H1 (cell line): ENCODE results near the gene DDX23. TPM values are rescaled to one million over a fixed set of nuclear protein-coding genes. Genes with fewer than 3 reads are reported as not detected.

ENCODE experiments used
- CTCF ChIA-PET: fragments of 300-600 bp; sonication (Branson Sonifier 250); formaldehyde crosslinking; loops from one replicate; lab custom pipeline; 2021; ENCODE audit not compliant: partially characterized antibody; lab: Charles Lee
- POLR2A ChIA-PET: fragments of 300-600 bp; sonication (Branson Sonifier 250); formaldehyde crosslinking; loops from one replicate; lab custom pipeline; 2021; ENCODE audit warnings: inconsistent platforms; ENCODE audit not compliant: partially characterized antibody; lab: Charles Lee
- DNase-seq, 2 experiments: peaks; one replicate each; pipeline versions ENCODE4 v3.0.0 to v3.0.0-alpha.2; 2010 to 2022; ENCODE audit warnings: low spot score in 2 of 2, low read depth in 1 of 2, mixed read lengths in 1 of 2
- FAIRE-seq: peaks from 2 replicates; lab custom pipeline; 2011; peaks lifted over from hg19 to GRCh38; lab: Jason Lieb, UNC
- H2AFZ ChIP-seq: 2 replicates; pipeline ENCODE4 v1.8.1; 2012; ENCODE audit warnings: low read length, inconsistent platforms
- H2AK5ac ChIP-seq: 2 replicates; pipeline ENCODE4 v1.6.1; 2013; ENCODE audit warnings: low read depth, low read length
- H2BK120ac ChIP-seq: replicated peaks from 2 replicates; pipeline ENCODE3; 2013; ENCODE audit warnings: low read depth, low read length, inconsistent platforms
- H2BK12ac ChIP-seq: 2 replicates; pipeline ENCODE4 v1.6.1; 2013; ENCODE audit warnings: low read depth, low read length
- H2BK15ac ChIP-seq: 2 replicates; pipeline ENCODE4 v1.6.1; 2013; ENCODE audit warnings: low read length
- H2BK20ac ChIP-seq: 2 replicates; pipeline ENCODE4 v1.6.1; 2013; ENCODE audit warnings: low read length
- H2BK5ac ChIP-seq: 2 replicates; pipeline ENCODE4 v1.6.1; 2013; ENCODE audit warnings: low read depth, low read length
- H3K14ac ChIP-seq: 2 replicates; pipeline ENCODE4 v1.6.1; 2013; ENCODE audit warnings: inconsistent platforms; ENCODE audit not compliant: insufficient read length
- H3K18ac ChIP-seq: 2 replicates; pipeline ENCODE4 v1.6.1; 2013; ENCODE audit warnings: low read length; ENCODE audit errors: extremely low read depth
- H3K23ac ChIP-seq: 2 replicates; pipeline ENCODE4 v1.6.1; 2013; ENCODE audit warnings: inconsistent platforms; ENCODE audit not compliant: insufficient read length
- H3K23me2 ChIP-seq: 2 replicates; pipeline ENCODE4 v1.6.1; 2013; ENCODE audit warnings: low read depth, low read length
- H3K27ac ChIP-seq: 2 replicates; pipeline ENCODE4 v1.6.1; 2011; ENCODE audit warnings: low read depth, low read length, inconsistent platforms
- H3K27me3 ChIP-seq, 4 experiments: replicated peaks in 1 of 4; 1 replicate in 1 of 4; 2 replicates in 3 of 4; pipeline versions ENCODE4 v1.6.1 to v1.8.1; 2011 to 2013; ENCODE audit warnings: low read length in 3 of 4, mild to moderate bottlenecking in 3 of 4, inconsistent platforms in 2 of 4, mixed read lengths in 2 of 4, moderate library complexity in 1 of 4; ENCODE audit not compliant: control insufficient read depth in 3 of 4, insufficient read depth in 3 of 4; ENCODE audit errors: extremely low read depth in 1 of 4
- H3K36me3 ChIP-seq, 4 experiments: 2 replicates each; pipeline versions ENCODE4 v1.6.1 to v1.8.1; 2011 to 2013; ENCODE audit warnings: mild to moderate bottlenecking in 4 of 4, low read length in 3 of 4, moderate library complexity in 2 of 4, control low read depth in 1 of 4, inconsistent platforms in 1 of 4; ENCODE audit not compliant: insufficient read depth in 4 of 4, control insufficient read depth in 2 of 4
- H3K4ac ChIP-seq: replicated peaks from 2 replicates; pipeline ENCODE3; 2013; ENCODE audit warnings: low read length, low read depth, mixed read lengths, inconsistent platforms; ENCODE audit not compliant: insufficient read length
- H3K4me1 ChIP-seq, 4 experiments: replicated peaks in 1 of 4; 1 replicate in 1 of 4; 2 replicates in 3 of 4; pipeline versions ENCODE4 v1.6.1 to v1.8.1; 2011 to 2013; ENCODE audit warnings: low read length in 3 of 4, inconsistent platforms in 2 of 4, mixed read lengths in 1 of 4; ENCODE audit not compliant: insufficient read depth in 4 of 4, control insufficient read depth in 3 of 4
- H3K4me2 ChIP-seq, 2 experiments: 2 replicates each; pipeline versions ENCODE4 v1.6.1 to v1.8.1; 2011 to 2013; ENCODE audit warnings: low read depth in 2 of 2, low read length in 2 of 2, control low read depth in 1 of 2, inconsistent platforms in 1 of 2, mild to moderate bottlenecking in 1 of 2; ENCODE audit not compliant: insufficient read depth in 1 of 2
- H3K4me3 ChIP-seq, 4 experiments: fragments of 200-600, 300-600 bp in 1 of 4; sonication (generic), shearing (Covaris generic), sonication (Bioruptor Twin) in 1 of 4; 2 replicates each; pipeline versions ENCODE4 v1.5.1 to v1.8.1; 2011 to 2016; ENCODE audit warnings: low read length in 4 of 4, low read depth in 3 of 4, control low read depth in 2 of 4, inconsistent platforms in 2 of 4, mild to moderate bottlenecking in 2 of 4, mixed read lengths in 1 of 4, moderate library complexity in 1 of 4; ENCODE audit not compliant: insufficient read depth in 2 of 4; ENCODE audit errors: extremely low read depth in 1 of 4
- H3K56ac ChIP-seq: replicated peaks from 2 replicates; pipeline ENCODE3; 2013; ENCODE audit warnings: low read depth, mild to moderate bottlenecking, mixed read lengths, low read length, inconsistent platforms; ENCODE audit not compliant: insufficient read length
- H3K79me1 ChIP-seq: 2 replicates; pipeline ENCODE4 v1.6.1; 2013; ENCODE audit warnings: low read depth, low read length, control low read depth
- H3K79me2 ChIP-seq, 2 experiments: 2 replicates each; pipeline versions ENCODE4 v1.6.1 to v1.8.1; 2012 to 2013; ENCODE audit warnings: low read length in 2 of 2, mild to moderate bottlenecking in 2 of 2, inconsistent platforms in 1 of 2; ENCODE audit not compliant: insufficient read depth in 2 of 2, control insufficient read depth in 1 of 2
- H3K9ac ChIP-seq, 4 experiments: replicated peaks in 1 of 4; 1 replicate in 1 of 4; 2 replicates in 3 of 4; pipeline versions ENCODE4 v1.6.1 to v1.8.1; 2011 to 2013; ENCODE audit warnings: low read depth in 3 of 4, low read length in 3 of 4, control low read depth in 2 of 4, mild to moderate bottlenecking in 2 of 4, moderate library complexity in 2 of 4, inconsistent platforms in 1 of 4; ENCODE audit errors: extremely low read depth in 1 of 4
- H3K9me3 ChIP-seq, 2 experiments: 2 replicates each; pipeline versions ENCODE4 v1.6.1 to v1.8.1; 2012 to 2013; ENCODE audit warnings: mild to moderate bottlenecking in 2 of 2, moderate library complexity in 2 of 2, control low read depth in 1 of 2, inconsistent platforms in 1 of 2, low read depth in 1 of 2, low read length in 1 of 2, mixed read lengths in 1 of 2; ENCODE audit not compliant: insufficient read depth in 2 of 2
- H4K20me1 ChIP-seq, 2 experiments: replicated peaks in 1 of 2; 2 replicates each; pipeline versions ENCODE3 to v1.8.1; 2011 to 2013; ENCODE audit warnings: inconsistent platforms in 2 of 2, low read length in 2 of 2, mild to moderate bottlenecking in 1 of 2; ENCODE audit not compliant: insufficient read depth in 2 of 2, control insufficient read depth in 1 of 2
- H4K5ac ChIP-seq: 2 replicates; pipeline ENCODE4 v1.6.1; 2013; ENCODE audit warnings: low read length, low read depth, mixed read lengths, inconsistent platforms; ENCODE audit not compliant: insufficient read length
- H4K8ac ChIP-seq: 2 replicates; pipeline ENCODE4 v1.8.0; 2013; ENCODE audit warnings: mild to moderate bottlenecking, moderate library complexity, low read length, inconsistent platforms; ENCODE audit not compliant: insufficient read depth; ENCODE audit errors: extremely low read depth
- H4K91ac ChIP-seq: replicated peaks from 2 replicates; pipeline ENCODE3; 2013; ENCODE audit warnings: low read length, mixed read lengths, inconsistent platforms; ENCODE audit not compliant: insufficient read length
- ASH2L ChIP-seq: fragments of 200-600, 300-600 bp; sonication (generic); IDR thresholded peaks from one replicate; pipeline ENCODE4 v1.7.1; 2017; ENCODE audit warnings: low read length
- CTCF ChIP-seq, 3 experiments: IDR thresholded peaks; 1 replicate in 2 of 3; 2 replicates in 1 of 3; pipeline versions ENCODE4 v1.5.1 to v1.6.1; 2011; ENCODE audit warnings: low read length in 3 of 3, mild to moderate bottlenecking in 3 of 3, inconsistent platforms in 2 of 3, low read depth in 1 of 3, moderate library complexity in 1 of 3; ENCODE audit not compliant: insufficient read depth in 1 of 3; ENCODE audit errors: control extremely low read depth in 1 of 3
- FOSL1 ChIP-seq: IDR thresholded peaks from 2 replicates; pipeline ENCODE4 v1.6.1; 2011; ENCODE audit warnings: mild to moderate bottlenecking, low read depth, low read length, moderate library complexity; ENCODE audit not compliant: insufficient read depth
- KDM1A ChIP-seq: fragments of 200-600, 300-600 bp; sonication (generic); IDR thresholded peaks from 2 replicates; pipeline ENCODE4 v1.7.1; 2016; ENCODE audit warnings: mild to moderate bottlenecking, low read length, borderline replicate concordance
- KDM4A ChIP-seq: IDR thresholded peaks from one replicate; pipeline ENCODE4 v1.7.1; 2012; ENCODE audit warnings: low read depth, mild to moderate bottlenecking, moderate library complexity, low read length, inconsistent platforms; ENCODE audit not compliant: severe bottlenecking
- SP4 ChIP-seq: IDR thresholded peaks from 2 replicates; pipeline ENCODE4 v1.6.1; 2012; ENCODE audit warnings: low read length, inconsistent platforms
- TBP ChIP-seq: IDR thresholded peaks from 2 replicates; pipeline ENCODE4 v1.6.1; 2011; ENCODE audit warnings: low read depth, low read length, improper control_type of control experiment
- WGBS, 2 experiments: shearing (Covaris generic) in 1 of 2; methylation state at CpG; one replicate each; pipeline versions ENCODE4 v1.1.6 to v1.1.7; 2013 to 2015; ENCODE audit warnings: low lambda C conversion rate in 2 of 2, mixed read lengths in 2 of 2, inconsistent platforms in 1 of 2, low coverage in 1 of 2, missing lambda C conversion rate in 1 of 2; ENCODE audit not compliant: insufficient replicate concordance in 2 of 2, insufficient coverage in 1 of 2, insufficient read length in 1 of 2; ENCODE audit errors: extremely low coverage in 1 of 2, missing lambda C conversion rate in 1 of 2; 5-methylcytosine and 5-hydroxymethylcytosine counted together
- polyA plus RNA-seq, 7 experiments: library from polyadenylated mRNA; depleted of rRNA in 3 of 7; stranded (reverse) in 5 of 7; unstranded in 2 of 7; fragments of >200 nt in 5 of 7; fragments of 200-250 nt in 2 of 7; gene quantifications; 1 replicate in 5 of 7; 2 replicates in 1 of 7; 4 replicates in 1 of 7; pipeline versions ENCODE4 v1.2.1 to v1.2.3, GENCODE V29; 2011 to 2013; ENCODE audit warnings: missing spikeins in 2 of 7, mixed read lengths in 2 of 7
- total RNA-seq: library from RNA; stranded (reverse); fragmentation: NEBNext Ultra II Directional; extraction: Animal tissue kit (Norgen Biotek cat#: 25700); gene quantifications from 2 replicates; pipeline ENCODE4 v1.2.1, GENCODE V29; 2021

DDX23 gene
- total and polyA plus RNA-seq, 2 of the 8 experiments (the other 6 are each of a cell fraction or from before 2014, with no cell fraction given) = 43.5 to 107 TPM

GRCh38 chr12:48818831-48819590, 33.0 kb downstream of the DDX23 start:
- no peak overlapping the region for H4K5ac ChIP-seq
- peak overlapping the region; percentile 41 to 78 (median 68) for H3K4me3 ChIP-seq
- FAIRE-seq (no peak), DNase-seq (peak in 1 of 2 experiments; percentile 73)
- peaks cover 0 to 2% (median 0%) of the 10 kb centered on the region in 4 experiments; a peak in 1 of 8 replicates for H3K36me3 ChIP-seq
- H3K9ac ChIP-seq = peak overlapping the region in 3 of 4 experiments; percentile 11 to 34 (median 20); a peak in 3 of 7 replicates
- H3K4me2 ChIP-seq = peak overlapping the region; percentile 71 to 96
- H2AFZ ChIP-seq = no peak overlapping the region
- H4K20me1 ChIP-seq = peaks cover 0 to 3% of the 10 kb centered on the region in 2 experiments
- no peaks in the 10 kb centered on the region for H3K79me2 ChIP-seq
- no peak overlapping the region for H2BK120ac ChIP-seq
- no peak overlapping the region for H3K56ac ChIP-seq
- H3K27me3 ChIP-seq = peaks cover 17 to 38% (median 30%) of the 10 kb centered on the region in 4 experiments
- no peaks in the 10 kb centered on the region for H3K9me3 ChIP-seq
- H3K23ac ChIP-seq = no peak overlapping the region
- H2BK20ac ChIP-seq = no peak overlapping the region
- peak overlapping the region; percentile 88; the same call in 1 of the 2 replicates for H2BK15ac ChIP-seq
- peak overlapping the region; percentile 4; the same call in 1 of the 2 replicates for H4K8ac ChIP-seq
- H3K79me1 ChIP-seq = no peaks in the 10 kb centered on the region
- no peak overlapping the region for H2BK5ac ChIP-seq
- H3K18ac ChIP-seq = peak overlapping the region; percentile 60
- H4K91ac ChIP-seq = peak overlapping the region; percentile 8
- CTCF ChIA-PET = interaction anchor here (0.7 to 12.1 kb wide), 24 partner anchors 8 to 277 kb away, joined by 3 to 121 read pairs (median 4); partner anchors contain the start of genes ARF3 and DDX23
- H3K23me2 ChIP-seq = peaks cover 25% of the 10 kb centered on the region; the same call in 1 of the 2 replicates
- POLR2A ChIA-PET = interaction anchor here (0.7 to 2.2 kb wide), 7 partner anchors 11 to 162 kb away, joined by 3 to 9 read pairs (median 3); partner anchors contain the start of genes ADCY6 and RND1
- no peak overlapping the region; the same call in 1 of the 2 replicates for H2AK5ac ChIP-seq
- 20% methylated on average over 16 of the region's 37 CpGs; no CpG with 5 or more reads in 1 of the 2 experiments for whole genome bisulfite sequencing, 2 experiments
- H2BK12ac ChIP-seq = no peak overlapping the region
- no peak overlapping the region for H3K27ac ChIP-seq
- no peak overlapping the region for H3K4ac ChIP-seq
- peaks cover 0 to 24% (median 15%) of the 10 kb centered on the region in 4 experiments; a peak in 6 of 7 replicates for H3K4me1 ChIP-seq
- no peak overlapping the region for H3K14ac ChIP-seq
- TF ChIP-seq FOSL1 = no peak
- TF ChIP-seq CTCF (IDR thresholded peaks at IDR 0.05; ENCODE audit: control extremely low read depth in 1 of 3, insufficient read depth in 1 of 3, low read depth in 1 of 3, low read length in 3 of 3) = peak in 2 of 3 experiments; percentile 48 to 52; a peak in 3 of 4 replicates
- TF ChIP-seq ASH2L = peak; percentile 88
- TF ChIP-seq KDM4A = peak; percentile 32
- no peak for TF ChIP-seq TBP
- peak; percentile 26; the same call in 1 of the 2 replicates for TF ChIP-seq KDM1A
- TF ChIP-seq SP4 = 0 out of 2 replicates have a peak, but pooled peaks have one; percentile 61
